ENCODE results near the gene SACS. TPM values are rescaled to one million over a fixed set of nuclear protein-coding genes. Genes with fewer than 3 reads are reported as not detected.

SACS gene
- total RNA-seq, 2 donors from 2014 or later, result 3.3 to 4.5 TPM

- intact Hi-C loops (cut with DNase I, micrococcal nuclease), result no loop called here
- peak; percentile 98 for ATAC-seq
- peak; percentile 95 to 98 for DNase-seq
These were observed 58.2 kb downstream of the SACS start for GRCh38 chr13:23375001-23375971.

- ATAC-seq (no peak), DNase-seq (no peak)
- intact Hi-C loops (cut with DNase I, micrococcal nuclease), result no loop called here
These were observed 61.1 kb downstream of the SACS start for GRCh38 chr13:23372264-23372906.

GRCh38 chr13:23367907-23368306 lies 65.6 kb downstream of the SACS start:
- no peak for ATAC-seq
- intact Hi-C loops (cut with DNase I, micrococcal nuclease), result no loop called here
- no peak for DNase-seq

GRCh38 chr13:23365652-23366051 lies 67.8 kb downstream of the SACS start:
- intact Hi-C loops (cut with DNase I, micrococcal nuclease), result no loop called here
- DNase-seq (no peak), ATAC-seq (no peak)

GRCh38 chr13:23359882-23360281 lies 73.6 kb downstream of the SACS start:
- ATAC-seq (no peak), DNase-seq (no peak)
- intact Hi-C loops (cut with DNase I, micrococcal nuclease), result no loop called here

- intact Hi-C loops (cut with DNase I, micrococcal nuclease), result no loop called here
- DNase-seq, result no peak
- no peak for ATAC-seq
These were observed 76.2 kb downstream of the SACS start for GRCh38 chr13:23357349-23357748.

GRCh38 chr13:23356368-23356767 lies 77.1 kb downstream of the SACS start:
- intact Hi-C loops (cut with DNase I, micrococcal nuclease), result no loop called here
- ATAC-seq (no peak), DNase-seq (no peak)

GRCh38 chr13:23354520-23354919 lies 79.0 kb downstream of the SACS start:
- intact Hi-C loops (cut with DNase I, micrococcal nuclease), result no loop called here
- ATAC-seq (no peak), DNase-seq (peak in 1 of 2 donors; percentile 9)

- no peak for ATAC-seq
- DNase-seq, result no peak
- intact Hi-C loops (cut with DNase I, micrococcal nuclease), result no loop called here
These were observed 81.3 kb downstream of the SACS start for GRCh38 chr13:23352161-23352560.

GRCh38 chr13:23350009-23350408 lies 83.5 kb downstream of the SACS start:
- DNase-seq (no peak), ATAC-seq (no peak)
- intact Hi-C loops (cut with DNase I, micrococcal nuclease), result no loop called here

- no peak for DNase-seq
- no peak for ATAC-seq
- intact Hi-C loops (cut with DNase I, micrococcal nuclease), result no loop called here
These were observed 84.2 kb downstream of the SACS start for GRCh38 chr13:23349161-23349897.

- ATAC-seq, result no peak
These were observed 85.0 kb downstream of the SACS start for GRCh38 chr13:23348262-23349127.

GRCh38 chr13:23347601-23348000 lies 85.9 kb downstream of the SACS start:
- no peak for ATAC-seq
- intact Hi-C loops (cut with DNase I, micrococcal nuclease), result no loop called here
- no peak for DNase-seq

More at GRCh38 chr13:23348262-23349127, 85.0 kb downstream of the SACS start:
- DNase-seq, result no peak
- intact Hi-C loops (cut with DNase I, micrococcal nuclease), result no loop called here

- DNase-seq, result no peak
- intact Hi-C loops (cut with DNase I, micrococcal nuclease), result no loop called here
- no peak for ATAC-seq
These were observed 88.4 kb downstream of the SACS start for GRCh38 chr13:23344931-23345595.

- intact Hi-C loops (cut with DNase I, micrococcal nuclease), result no loop called here
- DNase-seq (no peak), ATAC-seq (no peak)
These were observed 94.3 kb downstream of the SACS start for GRCh38 chr13:23339225-23339624.

- intact Hi-C loops (cut with DNase I, micrococcal nuclease), result no loop called here
- ATAC-seq, result no peak
- no peak for DNase-seq
These were observed 103.1 kb downstream of the SACS start for GRCh38 chr13:23330356-23330755.

GRCh38 chr13:23325191-23325590 lies 108.3 kb downstream of the SACS start:
- ATAC-seq, result no peak
- intact Hi-C loops (cut with DNase I, micrococcal nuclease), result no loop called here
- DNase-seq, result no peak

Measured in left colon (tissue), 2 donors.